ENCODE results near the gene RET. TPM values are rescaled to one million over a fixed set of nuclear protein-coding genes. Genes with fewer than 3 reads are reported as not detected.

Gene RET
- total RNA-seq, 1 donor from 2014 or later = 2.2 TPM

GRCh38 chr10:43053825-43054224, 23.0 kb upstream of the RET start:
- no peak for DNase-seq (ENCODE audit: low spot score in 2 of 2, unreplicated experiment in 2 of 2)
- H3K36me3 Mint-ChIP-seq = no peaks in the 10 kb centered on the region
- no peak overlapping the region for H3K4me3 Mint-ChIP-seq
- H3K27ac Mint-ChIP-seq = no peak overlapping the region
- peaks cover 49% of the 10 kb centered on the region for H3K27me3 Mint-ChIP-seq (ENCODE audit: low read depth)
- H3K4me1 Mint-ChIP-seq = peaks cover 4% of the 10 kb centered on the region
- TF ChIP-seq CTCF (IDR thresholded peaks at IDR 0.05; ENCODE audit: unreplicated experiment) = no peak
- H3K9me3 Mint-ChIP-seq = no peaks in the 10 kb centered on the region

- peaks cover 49% of the 10 kb centered on the region for H3K27me3 Mint-ChIP-seq (ENCODE audit: low read depth)
- no peaks in the 10 kb centered on the region for H3K9me3 Mint-ChIP-seq
- H3K4me3 Mint-ChIP-seq = no peak overlapping the region
- peaks cover 4% of the 10 kb centered on the region for H3K4me1 Mint-ChIP-seq
- no peak for TF ChIP-seq CTCF (IDR thresholded peaks at IDR 0.05; ENCODE audit: unreplicated experiment)
- H3K36me3 Mint-ChIP-seq = no peaks in the 10 kb centered on the region
- DNase-seq (ENCODE audit: low spot score in 2 of 2, unreplicated experiment in 2 of 2) = peak in 1 of 2 experiments; percentile 10
- no peak overlapping the region for H3K27ac Mint-ChIP-seq
These were observed 22.3 kb upstream of the RET start for GRCh38 chr10:43054593-43054992.

- Mint-ChIP-seq H3K27me3 (ENCODE audit: low read depth) (peaks cover 46% of the 10 kb centered on the region), H3K36me3 (no peaks in the 10 kb centered on the region), H3K27ac (no peak overlapping the region), H3K9me3 (no peaks in the 10 kb centered on the region), H3K4me3 (no peak overlapping the region), H3K4me1 (peaks cover 4% of the 10 kb centered on the region)
- DNase-seq (ENCODE audit: low spot score in 2 of 2, unreplicated experiment in 2 of 2) = no peak
- no peak for TF ChIP-seq CTCF (IDR thresholded peaks at IDR 0.05; ENCODE audit: unreplicated experiment)
These were observed 21.7 kb upstream of the RET start for GRCh38 chr10:43055217-43055616.

GRCh38 chr10:43055991-43056567, 20.8 kb upstream of the RET start:
- Mint-ChIP-seq H3K4me1 (peaks cover 4% of the 10 kb centered on the region), H3K9me3 (no peaks in the 10 kb centered on the region), H3K36me3 (no peaks in the 10 kb centered on the region), H3K27me3 (ENCODE audit: low read depth) (peaks cover 41% of the 10 kb centered on the region), H3K27ac (no peak overlapping the region), H3K4me3 (no peak overlapping the region)
- no peak for TF ChIP-seq CTCF (IDR thresholded peaks at IDR 0.05; ENCODE audit: unreplicated experiment)
- peak in 1 of 2 experiments; percentile 9 for DNase-seq (ENCODE audit: low spot score in 2 of 2, unreplicated experiment in 2 of 2)

- H3K27me3 Mint-ChIP-seq (ENCODE audit: low read depth) = peaks cover 40% of the 10 kb centered on the region
- no peak overlapping the region for H3K27ac Mint-ChIP-seq
- H3K9me3 Mint-ChIP-seq = no peaks in the 10 kb centered on the region
- peaks cover 4% of the 10 kb centered on the region for H3K4me1 Mint-ChIP-seq
- H3K36me3 Mint-ChIP-seq = no peaks in the 10 kb centered on the region
- no peak for TF ChIP-seq CTCF (IDR thresholded peaks at IDR 0.05; ENCODE audit: unreplicated experiment)
- no peak overlapping the region for H3K4me3 Mint-ChIP-seq
- DNase-seq (ENCODE audit: low spot score in 2 of 2, unreplicated experiment in 2 of 2) = peak in 1 of 2 experiments; percentile 13
These were observed 20.3 kb upstream of the RET start for GRCh38 chr10:43056568-43057011.

Measured in mesothelial cell of epicardium (in vitro differentiated cells).